DOHH2 (cell line): ENCODE data around the gene HHLA2.

Experiments used
- EZH2phosphoT487 ChIP-seq: fragments of 200-600 bp; sonication (generic); IDR thresholded peaks from 2 replicates; pipeline ENCODE4 v1.6.1; 2017; ENCODE audit warnings: borderline replicate concordance, mild to moderate bottlenecking, antibody characterized with exemption, low read length, moderate library complexity, mixed read lengths
- TF ChIP-seq, protein P1 (sequence below): fragments of 200-600 bp; sonication (generic); IDR thresholded peaks from one replicate; pipeline ENCODE4 v1.5.1; 2014; ENCODE audit warnings: antibody characterized with exemption, mild to moderate bottlenecking, low read depth, low read length; ENCODE audit not compliant: poor library complexity, severe bottlenecking

GRCh38 chr3:108293858-108294257 lies 2.5 kb upstream of the HHLA2 start:
- TF ChIP-seq, protein P1, sequence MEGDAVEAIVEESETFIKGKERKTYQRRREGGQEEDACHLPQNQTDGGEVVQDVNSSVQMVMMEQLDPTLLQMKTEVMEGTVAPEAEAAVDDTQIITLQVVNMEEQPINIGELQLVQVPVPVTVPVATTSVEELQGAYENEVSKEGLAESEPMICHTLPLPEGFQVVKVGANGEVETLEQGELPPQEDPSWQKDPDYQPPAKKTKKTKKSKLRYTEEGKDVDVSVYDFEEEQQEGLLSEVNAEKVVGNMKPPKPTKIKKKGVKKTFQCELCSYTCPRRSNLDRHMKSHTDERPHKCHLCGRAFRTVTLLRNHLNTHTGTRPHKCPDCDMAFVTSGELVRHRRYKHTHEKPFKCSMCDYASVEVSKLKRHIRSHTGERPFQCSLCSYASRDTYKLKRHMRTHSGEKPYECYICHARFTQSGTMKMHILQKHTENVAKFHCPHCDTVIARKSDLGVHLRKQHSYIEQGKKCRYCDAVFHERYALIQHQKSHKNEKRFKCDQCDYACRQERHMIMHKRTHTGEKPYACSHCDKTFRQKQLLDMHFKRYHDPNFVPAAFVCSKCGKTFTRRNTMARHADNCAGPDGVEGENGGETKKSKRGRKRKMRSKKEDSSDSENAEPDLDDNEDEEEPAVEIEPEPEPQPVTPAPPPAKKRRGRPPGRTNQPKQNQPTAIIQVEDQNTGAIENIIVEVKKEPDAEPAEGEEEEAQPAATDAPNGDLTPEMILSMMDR, result no peak
- TF ChIP-seq EZH2phosphoT487, result no peak
